ENCODE measurements around the gene ADCY1. TPM values are rescaled to one million over a fixed set of nuclear protein-coding genes. Genes with fewer than 3 reads are reported as not detected.

The ADCY1 gene
- total RNA-seq, 4 donors from 2014 or later: 0.34 to 1.9 (median 0.37) TPM

DNA sequence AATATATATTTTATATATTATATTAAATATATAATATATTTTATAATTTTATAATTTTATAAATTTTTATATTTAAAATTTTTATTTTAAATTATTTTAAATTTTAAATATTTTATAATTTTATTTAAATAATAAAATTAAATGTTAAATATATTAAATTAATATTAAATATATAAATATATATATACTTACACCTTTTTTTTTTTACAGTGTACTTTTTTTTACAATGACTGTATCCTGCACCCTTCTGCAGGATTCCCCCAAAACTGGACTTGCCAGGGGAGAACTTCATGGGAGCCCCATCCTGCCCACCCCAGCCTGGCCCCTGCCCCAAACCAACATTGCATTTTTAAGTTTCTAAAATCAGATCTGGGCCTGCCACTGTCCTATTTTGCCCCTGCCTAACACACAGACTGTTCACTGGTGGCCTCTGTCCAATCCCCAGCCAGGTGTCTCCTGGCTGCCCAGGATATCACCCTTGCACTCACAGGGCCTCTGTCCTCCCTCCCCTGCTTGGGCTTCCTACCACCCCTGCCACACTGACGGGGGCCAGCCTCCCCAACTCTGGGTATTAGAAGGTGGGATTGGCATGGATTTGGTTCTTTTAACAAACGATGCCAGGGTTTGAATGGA is 138.0 kb downstream of the ADCY1 start:
- TF ChIP-seq, protein P1, sequence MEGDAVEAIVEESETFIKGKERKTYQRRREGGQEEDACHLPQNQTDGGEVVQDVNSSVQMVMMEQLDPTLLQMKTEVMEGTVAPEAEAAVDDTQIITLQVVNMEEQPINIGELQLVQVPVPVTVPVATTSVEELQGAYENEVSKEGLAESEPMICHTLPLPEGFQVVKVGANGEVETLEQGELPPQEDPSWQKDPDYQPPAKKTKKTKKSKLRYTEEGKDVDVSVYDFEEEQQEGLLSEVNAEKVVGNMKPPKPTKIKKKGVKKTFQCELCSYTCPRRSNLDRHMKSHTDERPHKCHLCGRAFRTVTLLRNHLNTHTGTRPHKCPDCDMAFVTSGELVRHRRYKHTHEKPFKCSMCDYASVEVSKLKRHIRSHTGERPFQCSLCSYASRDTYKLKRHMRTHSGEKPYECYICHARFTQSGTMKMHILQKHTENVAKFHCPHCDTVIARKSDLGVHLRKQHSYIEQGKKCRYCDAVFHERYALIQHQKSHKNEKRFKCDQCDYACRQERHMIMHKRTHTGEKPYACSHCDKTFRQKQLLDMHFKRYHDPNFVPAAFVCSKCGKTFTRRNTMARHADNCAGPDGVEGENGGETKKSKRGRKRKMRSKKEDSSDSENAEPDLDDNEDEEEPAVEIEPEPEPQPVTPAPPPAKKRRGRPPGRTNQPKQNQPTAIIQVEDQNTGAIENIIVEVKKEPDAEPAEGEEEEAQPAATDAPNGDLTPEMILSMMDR (IDR thresholded peaks at IDR 0.05): no peak
- no peak for TF ChIP-seq POLR2A (IDR thresholded peaks at IDR 0.05)
- no peak overlapping the region for H3K27ac ChIP-seq
- H3K4me3 ChIP-seq: no peak overlapping the region
- intact Hi-C loops (cut with DNase I): no loop called here
- no peak for DNase-seq
- 30 to 75% methylated on average over 1 to 2 of the region's 2 CpGs for WGBS, 2 donors
- no peaks in the 10 kb centered on the region for H3K4me1 ChIP-seq
- H3K36me3 ChIP-seq: no peaks in the 10 kb centered on the region
- no peaks in the 10 kb centered on the region for H3K9me3 ChIP-seq
- no peaks in the 10 kb centered on the region for H3K27me3 ChIP-seq

DNA sequence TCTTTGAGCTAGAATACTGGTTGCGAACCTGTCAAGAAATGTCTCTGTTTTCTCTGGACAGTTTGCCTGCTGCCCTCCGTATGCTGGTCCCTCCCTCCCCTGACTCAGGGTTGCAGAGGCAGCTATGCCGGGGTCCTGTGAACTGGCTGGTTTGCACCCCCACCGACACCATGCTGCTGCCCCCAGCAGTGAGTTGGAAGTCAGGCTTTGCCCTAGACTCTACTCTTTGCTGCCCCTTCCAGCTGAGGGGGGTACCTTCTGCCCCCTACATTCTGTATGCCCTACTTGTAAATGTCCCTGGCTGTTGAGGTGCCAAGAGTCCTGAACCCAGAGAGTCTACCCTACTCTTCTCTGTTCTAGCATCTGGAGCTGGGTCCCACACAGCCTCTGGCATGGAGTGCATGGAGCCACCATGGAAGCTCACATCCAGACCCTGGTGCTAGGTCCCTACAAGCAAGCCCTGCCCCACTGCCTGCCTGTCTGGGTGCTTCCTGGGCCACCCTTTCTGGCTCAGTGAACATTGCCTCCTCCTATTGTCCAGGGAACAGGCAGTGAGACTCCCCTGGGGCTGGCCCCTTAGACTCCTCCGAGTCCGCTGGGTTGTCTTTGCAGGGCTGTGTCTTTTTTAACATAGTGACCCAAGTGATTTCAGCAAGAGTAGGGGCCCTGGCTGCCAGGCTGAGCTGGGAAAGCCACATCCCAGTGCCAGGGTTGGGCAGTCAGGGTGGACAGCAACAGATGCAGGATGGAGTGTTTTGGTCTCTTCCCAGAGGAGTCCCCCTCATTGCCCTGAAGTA is 138.9 kb downstream of the ADCY1 start:
- TF ChIP-seq, protein P1 (IDR thresholded peaks at IDR 0.05): no peak
- TF ChIP-seq POLR2A (IDR thresholded peaks at IDR 0.05): no peak
- Histone ChIP-seq H3K9me3 (no peaks in the 10 kb centered on the region), H3K27me3 (no peaks in the 10 kb centered on the region), H3K4me3 (no peak overlapping the region), H3K27ac (no peak overlapping the region), H3K36me3 (no peaks in the 10 kb centered on the region), H3K4me1 (no peaks in the 10 kb centered on the region)
- intact Hi-C loops (cut with DNase I): no loop called here
- WGBS, 2 donors: 85 to 90% methylated on average over 4 to 5 of the region's 6 CpGs
- no peak for DNase-seq

DNA sequence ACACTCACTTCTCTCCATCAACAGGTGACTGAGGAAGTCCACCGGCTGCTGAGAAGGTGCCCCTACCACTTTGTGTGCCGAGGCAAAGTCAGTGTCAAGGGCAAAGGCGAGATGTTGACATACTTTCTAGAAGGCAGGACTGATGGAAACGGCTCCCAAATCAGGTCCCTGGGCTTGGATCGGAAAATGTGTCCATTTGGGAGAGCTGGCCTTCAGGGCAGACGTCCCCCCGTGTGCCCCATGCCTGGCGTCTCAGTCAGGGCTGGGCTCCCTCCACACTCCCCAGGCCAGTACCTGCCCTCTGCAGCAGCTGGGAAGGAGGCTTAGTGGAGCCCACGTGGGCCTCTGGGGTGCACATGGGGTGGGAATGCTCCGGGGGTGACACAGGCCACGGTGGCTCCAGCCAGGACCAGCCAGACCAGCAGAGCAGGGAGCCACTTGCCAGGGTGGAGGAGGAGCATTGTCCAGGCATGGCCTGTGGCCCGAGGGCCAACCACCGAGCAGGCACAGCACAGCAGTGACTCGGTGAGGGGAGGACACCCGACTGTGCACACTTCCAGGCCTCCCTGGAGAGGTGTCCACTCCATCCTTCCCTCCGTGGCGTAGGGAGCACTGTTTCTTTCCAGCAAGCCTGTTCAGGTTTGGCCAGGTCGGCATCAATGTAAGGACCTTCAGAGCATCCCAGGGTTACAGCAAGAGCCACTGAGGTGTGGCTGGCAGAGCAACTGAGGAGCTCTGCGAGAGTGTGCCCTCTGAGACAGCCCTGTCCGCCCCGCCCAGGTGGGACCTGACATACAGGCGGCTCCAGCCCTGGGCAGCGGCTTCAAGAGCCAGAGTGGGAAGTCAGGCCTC is 139.7 kb downstream of the ADCY1 start:
- H3K9me3 ChIP-seq: no peaks in the 10 kb centered on the region
- TF ChIP-seq POLR2A (IDR thresholded peaks at IDR 0.05): no peak
- TF ChIP-seq, protein P1 (IDR thresholded peaks at IDR 0.05): no peak

DNA sequence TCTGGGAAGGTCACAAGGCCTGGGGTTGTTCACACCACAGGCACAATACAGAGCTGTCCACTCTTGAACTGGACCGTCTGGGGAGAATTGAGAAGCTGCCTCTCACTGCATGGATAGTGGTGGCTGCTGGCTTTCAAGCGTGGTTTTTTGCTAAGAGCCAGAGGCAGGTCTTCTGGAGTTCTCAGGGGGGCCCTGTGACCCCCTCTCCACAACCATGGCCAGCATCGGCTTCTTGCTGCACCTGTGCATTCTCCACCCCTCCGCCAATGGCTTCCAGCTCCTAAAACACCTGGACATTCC is 140.3 kb downstream of the ADCY1 start:
- WGBS, 2 donors: 81 to 92% methylated on average over 3 of the region's 4 CpGs
- Histone ChIP-seq H3K36me3 (no peaks in the 10 kb centered on the region), H3K4me1 (no peaks in the 10 kb centered on the region), H3K9me3 (no peaks in the 10 kb centered on the region), H3K27me3 (no peaks in the 10 kb centered on the region), H3K27ac (no peak overlapping the region), H3K4me3 (no peak overlapping the region)
- TF ChIP-seq, protein P1 (IDR thresholded peaks at IDR 0.05): no peak
- intact Hi-C loops (cut with DNase I): no loop called here
- no peak for DNase-seq

More for the DNA sequence above, 139.7 kb downstream of the ADCY1 start:
- intact Hi-C loops (cut with DNase I): no loop called here
- DNase-seq: no peak
- WGBS, 2 donors: 82 to 90% methylated on average over 5 to 15 of the region's 23 CpGs
- H3K36me3 ChIP-seq: no peaks in the 10 kb centered on the region
- no peak overlapping the region for H3K27ac ChIP-seq
- H3K4me1 ChIP-seq: no peaks in the 10 kb centered on the region
- no peak overlapping the region for H3K4me3 ChIP-seq
- H3K27me3 ChIP-seq: no peaks in the 10 kb centered on the region

Data from esophagus squamous epithelium (tissue), 5 donors.